Thyroid gland (tissue), 4 donors: ENCODE results near the gene CYP46A1.

Source experiments
- POLR2A ChIP-seq, 2 donors: fragments of 450-650 bp; IDR thresholded peaks; one replicate each; pipeline ENCODE4 v1.6.1; 2017; ENCODE audit warnings: antibody characterized with exemption in 2 of 2, mild to moderate bottlenecking in 2 of 2, moderate library complexity in 1 of 2
- TF ChIP-seq, protein P1 (sequence below), 6 experiments: fragments of 200-600 bp in 3 of 6; fragments of 450-650 bp in 3 of 6; sonication (generic) in 3 of 6; IDR thresholded peaks; one replicate each; pipeline ENCODE4 v1.5.1; 2016 to 2019; ENCODE audit warnings: antibody characterized with exemption in 6 of 6, mild to moderate bottlenecking in 2 of 6, inconsistent platforms in 1 of 6, moderate library complexity in 1 of 6

DNA sequence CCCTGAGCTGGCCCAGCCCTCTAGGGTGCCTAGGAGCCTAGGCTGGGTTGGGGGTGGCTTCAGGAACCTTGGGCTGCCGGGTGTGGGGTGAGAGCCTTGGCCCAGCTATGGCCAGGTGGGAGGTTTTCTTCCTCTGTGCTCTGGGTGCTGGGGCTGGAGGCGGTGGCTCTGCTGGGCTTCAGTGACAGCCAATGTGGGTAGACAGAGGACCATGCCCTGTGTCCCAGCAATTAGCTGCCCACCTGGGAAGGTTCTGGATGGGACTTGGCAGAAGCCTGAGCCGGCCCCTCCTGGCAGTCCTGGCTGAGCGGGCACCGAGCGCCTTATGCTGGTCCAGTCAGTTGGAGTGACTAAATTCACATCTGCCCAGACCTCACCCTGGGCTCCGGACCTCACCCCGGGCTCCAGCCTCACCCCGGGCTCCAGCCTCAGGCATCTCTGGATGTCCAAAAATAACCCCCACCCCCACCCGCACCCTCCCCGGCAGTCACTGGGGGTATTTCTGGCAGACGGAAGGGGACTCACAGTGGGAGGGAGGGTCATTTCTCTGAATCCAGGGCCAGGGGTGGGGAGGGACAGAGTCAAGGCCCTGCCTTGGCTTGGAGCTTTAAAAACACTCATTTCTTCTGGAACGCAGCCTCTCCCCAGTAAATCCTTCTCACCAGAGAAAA is 46.9 kb downstream of the CYP46A1 start:
- TF ChIP-seq, protein P1, sequence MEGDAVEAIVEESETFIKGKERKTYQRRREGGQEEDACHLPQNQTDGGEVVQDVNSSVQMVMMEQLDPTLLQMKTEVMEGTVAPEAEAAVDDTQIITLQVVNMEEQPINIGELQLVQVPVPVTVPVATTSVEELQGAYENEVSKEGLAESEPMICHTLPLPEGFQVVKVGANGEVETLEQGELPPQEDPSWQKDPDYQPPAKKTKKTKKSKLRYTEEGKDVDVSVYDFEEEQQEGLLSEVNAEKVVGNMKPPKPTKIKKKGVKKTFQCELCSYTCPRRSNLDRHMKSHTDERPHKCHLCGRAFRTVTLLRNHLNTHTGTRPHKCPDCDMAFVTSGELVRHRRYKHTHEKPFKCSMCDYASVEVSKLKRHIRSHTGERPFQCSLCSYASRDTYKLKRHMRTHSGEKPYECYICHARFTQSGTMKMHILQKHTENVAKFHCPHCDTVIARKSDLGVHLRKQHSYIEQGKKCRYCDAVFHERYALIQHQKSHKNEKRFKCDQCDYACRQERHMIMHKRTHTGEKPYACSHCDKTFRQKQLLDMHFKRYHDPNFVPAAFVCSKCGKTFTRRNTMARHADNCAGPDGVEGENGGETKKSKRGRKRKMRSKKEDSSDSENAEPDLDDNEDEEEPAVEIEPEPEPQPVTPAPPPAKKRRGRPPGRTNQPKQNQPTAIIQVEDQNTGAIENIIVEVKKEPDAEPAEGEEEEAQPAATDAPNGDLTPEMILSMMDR (IDR thresholded peaks at IDR 0.05): no peak
- no peak for TF ChIP-seq POLR2A (IDR thresholded peaks at IDR 0.05)
